OCI-LY1 (cell line): ENCODE data around the gene KCNA5.

Experiments used
- H2AFZ ChIP-seq: fragments of 200-600 bp; sonication (generic), shearing (Covaris generic); 2 replicates; pipeline ENCODE4 v1.6.0; 2014; ENCODE audit warnings: antibody characterized with exemption, mild to moderate bottlenecking, low read length
- H3F3A ChIP-seq: fragments of 200-600 bp; sonication (generic), shearing (Covaris generic); 2 replicates; pipeline ENCODE4 v1.6.0; 2014; ENCODE audit warnings: mild to moderate bottlenecking, antibody characterized with exemption, low read length, moderate library complexity; ENCODE audit not compliant: insufficient read depth
- H3K27ac ChIP-seq: fragments of 200-600 bp; sonication (generic); 2 replicates; pipeline ENCODE4 v1.5.1; 2014; ENCODE audit warnings: low read length, mixed run types, mild to moderate bottlenecking, low read depth; ENCODE audit not compliant: poor library complexity, severe bottlenecking
- H3K27me3 ChIP-seq: fragments of 200-600 bp; sonication (generic); 2 replicates; pipeline ENCODE4 v1.6.0; 2014; ENCODE audit warnings: antibody characterized with exemption, mild to moderate bottlenecking, low read length, moderate library complexity; ENCODE audit not compliant: insufficient read depth
- H3K36me3 ChIP-seq: fragments of 200-600 bp; sonication (generic); 2 replicates; pipeline ENCODE4 v1.6.1; 2014; ENCODE audit warnings: mild to moderate bottlenecking, antibody characterized with exemption, low read length, moderate library complexity, mixed read lengths; ENCODE audit not compliant: insufficient read depth
- H3K4me1 ChIP-seq: fragments of 200-600 bp; sonication (generic); 2 replicates; pipeline ENCODE4 v1.5.1; 2014; ENCODE audit warnings: mild to moderate bottlenecking, low read length, moderate library complexity; ENCODE audit not compliant: insufficient read depth, severe bottlenecking
- H3K4me2 ChIP-seq: fragments of 200-600 bp; sonication (generic), shearing (Covaris generic); 2 replicates; pipeline ENCODE4 v1.6.1; 2014; ENCODE audit warnings: low read length
- H3K4me3 ChIP-seq: fragments of 200-600 bp; sonication (generic); 2 replicates; pipeline ENCODE4 v1.5.1; 2014; ENCODE audit warnings: low read length, low read depth, mild to moderate bottlenecking, mixed read lengths; ENCODE audit not compliant: poor library complexity, severe bottlenecking
- H3K79me2 ChIP-seq: fragments of 200-600 bp; shearing (Covaris generic); 2 replicates; pipeline ENCODE4 v1.6.1; 2016; ENCODE audit warnings: mixed run types, low read length, mixed read lengths; ENCODE audit not compliant: insufficient read depth
- H3K9ac ChIP-seq: fragments of 200-600 bp; sonication (generic), shearing (Covaris generic); 2 replicates; pipeline ENCODE4 v1.6.1; 2014; ENCODE audit warnings: mild to moderate bottlenecking, low read length, mixed read lengths
- H3K9me2 ChIP-seq: fragments of 200-600 bp; sonication (generic), shearing (Covaris generic); 2 replicates; pipeline ENCODE4 v1.6.1; 2014; ENCODE audit warnings: low read depth, mild to moderate bottlenecking, low read length, mixed read lengths
- H3K9me3 ChIP-seq: fragments of 200-600 bp; shearing (Covaris generic); 2 replicates; pipeline ENCODE4 v1.6.1; 2014; ENCODE audit warnings: low read length, mixed read lengths
- H4K20me1 ChIP-seq: fragments of 200-600 bp; sonication (generic), shearing (Covaris generic); 2 replicates; pipeline ENCODE4 v1.6.0; 2016; ENCODE audit warnings: mild to moderate bottlenecking, low read length; ENCODE audit not compliant: insufficient read depth
- CTCF ChIP-seq: fragments of 200-600 bp; sonication (generic), shearing (Covaris generic); IDR thresholded peaks from 2 replicates; pipeline ENCODE4 v1.5.1; 2017; ENCODE audit warnings: mild to moderate bottlenecking, antibody characterized with exemption, low read length, moderate library complexity, mixed read lengths
- EZH2 ChIP-seq: fragments of 200-600 bp; sonication (generic), shearing (Covaris generic); IDR thresholded peaks from 2 replicates; pipeline ENCODE4 v1.8.0; 2017; ENCODE audit warnings: borderline replicate concordance, mixed run types, mild to moderate bottlenecking, antibody characterized with exemption, low read length, moderate library complexity, mixed read lengths

Gene KCNA5

GRCh38 chr12:5015711-5016492, 27.8 kb upstream of the KCNA5 start:
- H3K4me2 ChIP-seq, result no peak overlapping the region
- H3F3A ChIP-seq, result no peaks in the 10 kb centered on the region

GRCh38 chr12:5016526-5016925, 27.2 kb upstream of the KCNA5 start:
- H4K20me1 ChIP-seq, result no peaks in the 10 kb centered on the region

More at GRCh38 chr12:5015711-5016492, 27.8 kb upstream of the KCNA5 start:
- no peak for TF ChIP-seq CTCF
- Histone ChIP-seq H3K27me3 (no peaks in the 10 kb centered on the region), H3K9ac (no peak overlapping the region), H3K9me3 (no peaks in the 10 kb centered on the region), H3K4me1 (no peaks in the 10 kb centered on the region), H2AFZ (no peak overlapping the region), H3K36me3 (no peaks in the 10 kb centered on the region), H3K27ac (no peak overlapping the region), H3K9me2 (no peaks in the 10 kb centered on the region), H4K20me1 (no peaks in the 10 kb centered on the region), H3K79me2 (no peaks in the 10 kb centered on the region), H3K4me3 (no peak overlapping the region)

GRCh38 chr12:5017638-5018348, 25.9 kb upstream of the KCNA5 start:
- H3K4me2 ChIP-seq, result no peak overlapping the region
- H3K4me1 ChIP-seq, result no peaks in the 10 kb centered on the region

More at GRCh38 chr12:5016526-5016925, 27.2 kb upstream of the KCNA5 start:
- no peak overlapping the region for H2AFZ ChIP-seq
- no peaks in the 10 kb centered on the region for H3K79me2 ChIP-seq
- H3K4me2 ChIP-seq, result no peak overlapping the region
- H3K9me3 ChIP-seq, result no peaks in the 10 kb centered on the region
- no peak overlapping the region for H3K4me3 ChIP-seq
- H3K9me2 ChIP-seq, result no peaks in the 10 kb centered on the region
- no peaks in the 10 kb centered on the region for H3K4me1 ChIP-seq
- H3F3A ChIP-seq, result no peaks in the 10 kb centered on the region
- no peak for TF ChIP-seq CTCF
- no peak for TF ChIP-seq EZH2
- no peaks in the 10 kb centered on the region for H3K27me3 ChIP-seq
- no peaks in the 10 kb centered on the region for H3K36me3 ChIP-seq
- no peak overlapping the region for H3K9ac ChIP-seq
- no peak overlapping the region for H3K27ac ChIP-seq

More at GRCh38 chr12:5017638-5018348, 25.9 kb upstream of the KCNA5 start:
- no peak for TF ChIP-seq CTCF
- TF ChIP-seq EZH2, result no peak
- Histone ChIP-seq H3K9me3 (no peaks in the 10 kb centered on the region), H4K20me1 (no peaks in the 10 kb centered on the region), H2AFZ (no peak overlapping the region), H3F3A (no peaks in the 10 kb centered on the region), H3K9ac (no peak overlapping the region), H3K27me3 (no peaks in the 10 kb centered on the region), H3K9me2 (no peaks in the 10 kb centered on the region), H3K27ac (no peak overlapping the region), H3K36me3 (no peaks in the 10 kb centered on the region), H3K79me2 (no peaks in the 10 kb centered on the region), H3K4me3 (no peak overlapping the region)
